Loucy (cell line): Measurements from ENCODE around the gene SURF6.

Experiments
- H2AFZ ChIP-seq: fragments of 200-600 bp; sonication (generic); 2 replicates; pipeline ENCODE4 v1.6.0; 2016; ENCODE audit warnings: antibody characterized with exemption, mild to moderate bottlenecking, low read length, moderate library complexity
- H3F3A ChIP-seq: fragments of 200-600 bp; 2 replicates; pipeline ENCODE4 v1.6.0; 2016; ENCODE audit warnings: antibody characterized with exemption, low read depth, mild to moderate bottlenecking
- H3K27me3 ChIP-seq: fragments of 200-600 bp; sonication (generic); 2 replicates; pipeline ENCODE4 v1.6.1; 2014; ENCODE audit warnings: low read length, mild to moderate bottlenecking; ENCODE audit not compliant: insufficient read depth, poor library complexity, severe bottlenecking
- H3K36me3 ChIP-seq: fragments of 200-600 bp; sonication (generic); 2 replicates; pipeline ENCODE4 v1.6.1; 2016; ENCODE audit warnings: low read length; ENCODE audit not compliant: insufficient read depth
- H3K4me1 ChIP-seq: fragments of 200-600 bp; sonication (generic); 2 replicates; pipeline ENCODE4 v1.5.1; 2014; ENCODE audit warnings: low read length, mild to moderate bottlenecking; ENCODE audit not compliant: insufficient read depth, poor library complexity, severe bottlenecking
- H3K4me2 ChIP-seq: fragments of 200-600 bp; sonication (generic); 2 replicates; pipeline ENCODE4 v1.6.0; 2014; ENCODE audit warnings: antibody characterized with exemption, low read length, low read depth, mild to moderate bottlenecking; ENCODE audit not compliant: poor library complexity, severe bottlenecking
- H3K4me3 ChIP-seq: fragments of 200-600 bp; sonication (generic); 2 replicates; pipeline ENCODE4 v1.5.1; 2014; ENCODE audit warnings: low read length, mild to moderate bottlenecking, mixed read lengths; ENCODE audit not compliant: poor library complexity, severe bottlenecking
- H3K79me2 ChIP-seq: fragments of 200-600 bp; sonication (generic); 2 replicates; pipeline ENCODE4 v1.6.1; 2014; ENCODE audit warnings: low read length; ENCODE audit not compliant: insufficient read depth
- H3K9ac ChIP-seq: fragments of 200-600 bp; sonication (generic); 2 replicates; pipeline ENCODE4 v1.6.0; 2014; ENCODE audit warnings: mild to moderate bottlenecking, low read depth, low read length, moderate library complexity; ENCODE audit not compliant: poor library complexity, severe bottlenecking
- H3K9me2 ChIP-seq: fragments of 200-600 bp; sonication (generic); replicated peaks from 2 replicates; pipeline ENCODE4 v1.6.1; 2016; ENCODE audit warnings: low read depth, low read length, mixed read lengths
- H3K9me3 ChIP-seq: fragments of 200-600 bp; sonication (generic); 2 replicates; pipeline ENCODE4 v1.6.1; 2014; ENCODE audit warnings: mild to moderate bottlenecking, antibody characterized with exemption, low read length, low read depth; ENCODE audit not compliant: insufficient read depth
- H4K20me1 ChIP-seq: fragments of 200-600 bp; sonication (generic); 2 replicates; pipeline ENCODE4 v1.6.0; 2014; ENCODE audit warnings: antibody characterized with exemption, low read length, mild to moderate bottlenecking; ENCODE audit not compliant: insufficient read depth, poor library complexity, severe bottlenecking
- CTCF ChIP-seq: fragments of 200-600 bp; sonication (generic); conservative IDR thresholded peaks from 2 replicates; pipeline ENCODE4 v1.5.1; 2014; ENCODE audit warnings: mild to moderate bottlenecking, antibody characterized with exemption, low read length
- EZH2phosphoT487 ChIP-seq: fragments of 200-600 bp; IDR thresholded peaks from 2 replicates; pipeline ENCODE4 v1.6.1; 2018; ENCODE audit warnings: antibody characterized with exemption, mild to moderate bottlenecking, moderate library complexity, borderline replicate concordance

The SURF6 gene

GRCh38 chr9:133306242-133307204, 29.5 kb downstream of the SURF6 start:
- Histone ChIP-seq H3F3A (no peaks in the 10 kb centered on the region), H3K4me2 (no peak overlapping the region), H3K9me2 (no peaks in the 10 kb centered on the region), H3K4me1 (no peaks in the 10 kb centered on the region), H3K9me3 (no peaks in the 10 kb centered on the region), H4K20me1 (no peaks in the 10 kb centered on the region), H3K27me3 (no peaks in the 10 kb centered on the region), H3K4me3 (no peak overlapping the region), H3K79me2 (no peaks in the 10 kb centered on the region), H2AFZ (no peak overlapping the region), H3K36me3 (no peaks in the 10 kb centered on the region), H3K9ac (no peak overlapping the region)
- TF ChIP-seq EZH2phosphoT487 (no peak), CTCF (no peak)

- Histone ChIP-seq H2AFZ (no peak overlapping the region), H3K4me2 (no peak overlapping the region), H3K4me1 (no peaks in the 10 kb centered on the region), H3K27me3 (no peaks in the 10 kb centered on the region), H3K9me3 (no peaks in the 10 kb centered on the region), H3K9ac (no peak overlapping the region), H3K79me2 (no peaks in the 10 kb centered on the region), H3K36me3 (no peaks in the 10 kb centered on the region), H3K9me2 (no peaks in the 10 kb centered on the region), H3K4me3 (no peak overlapping the region), H3F3A (no peaks in the 10 kb centered on the region), H4K20me1 (no peaks in the 10 kb centered on the region)
- TF ChIP-seq CTCF, result no peak
- TF ChIP-seq EZH2phosphoT487, result no peak
Observed at GRCh38 chr9:133305731-133306130, 30.3 kb downstream of the SURF6 start.

- Histone ChIP-seq H3K27me3 (no peaks in the 10 kb centered on the region), H3K9me3 (no peaks in the 10 kb centered on the region), H3K9ac (no peak overlapping the region), H4K20me1 (no peaks in the 10 kb centered on the region), H3K4me1 (no peaks in the 10 kb centered on the region), H3F3A (no peaks in the 10 kb centered on the region), H3K4me3 (no peak overlapping the region), H2AFZ (no peak overlapping the region), H3K9me2 (no peaks in the 10 kb centered on the region), H3K36me3 (no peaks in the 10 kb centered on the region), H3K4me2 (no peak overlapping the region), H3K79me2 (no peaks in the 10 kb centered on the region)
- TF ChIP-seq CTCF (no peak), EZH2phosphoT487 (no peak)
Observed at GRCh38 chr9:133304477-133305377, 31.3 kb downstream of the SURF6 start.
